IMR-90 (cell line): ENCODE data around the gene RELN.

Source experiments
- CTCF ChIP-seq: conservative IDR thresholded peaks from 2 replicates; pipeline ENCODE4 v1.5.1; 2012; ENCODE audit warnings: mild to moderate bottlenecking, low read depth, low read length, improper control_type of control experiment
- MXI1 ChIP-seq: IDR thresholded peaks from 2 replicates; pipeline ENCODE4 v1.6.1; 2012; ENCODE audit warnings: low read depth, mild to moderate bottlenecking, low read length, moderate library complexity, borderline replicate concordance
- POLR2A ChIP-seq: IDR thresholded peaks from 2 replicates; pipeline ENCODE4 v1.6.1; 2012; ENCODE audit warnings: mild to moderate bottlenecking, low read depth, low read length
- SMC3 ChIP-seq: fragments of 150-350 bp; IDR thresholded peaks from 2 replicates; pipeline ENCODE4 v1.6.1; 2016; ENCODE audit warnings: low read depth, mild to moderate bottlenecking, antibody characterized with exemption, low read length, moderate library complexity

GRCh38 chr7:103569621-103570305 lies 419.7 kb downstream of the RELN start:
- TF ChIP-seq POLR2A (no peak), CTCF (no peak), MXI1 (no peak), SMC3 (no peak)
